ENCODE measurements around the gene KRABD2.

DNA sequence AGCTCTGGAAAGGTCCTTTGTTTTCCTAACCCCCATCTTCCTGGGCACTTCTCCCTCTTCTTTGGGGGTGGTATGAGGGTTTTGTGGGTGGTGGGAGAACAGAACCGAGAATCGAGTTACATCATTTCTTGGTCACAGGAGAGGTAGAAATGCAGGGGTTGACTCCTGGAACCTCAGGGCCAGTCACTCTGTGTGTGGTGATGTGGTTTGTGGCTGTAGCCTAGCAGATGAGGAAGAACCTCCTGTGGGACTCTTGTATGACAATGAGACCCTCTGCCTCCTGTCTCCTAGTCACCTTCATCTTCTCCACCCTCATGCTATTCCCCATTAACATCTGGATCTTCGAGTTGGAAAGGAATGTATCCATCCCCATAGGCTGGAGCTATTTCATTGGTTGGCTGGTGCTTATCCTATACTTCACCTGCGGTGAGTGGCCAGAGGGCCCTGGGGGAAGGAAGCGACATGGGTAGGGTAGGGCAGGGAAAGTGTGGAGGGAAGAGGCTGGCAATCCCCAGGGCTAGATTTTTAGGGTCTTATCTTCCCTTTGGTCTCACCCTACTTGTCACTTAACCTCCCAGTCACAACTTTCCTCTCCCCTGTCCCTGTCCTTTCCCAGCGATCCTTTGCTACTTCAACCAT lies 31.3 kb downstream of the KRABD2 start:
- TF ChIP-seq CTCF (IDR thresholded peaks at IDR 0.05) (no peak), EZH2 (IDR thresholded peaks at IDR 0.05; ENCODE audit: borderline replicate concordance, insufficient read depth, low read depth, low read length, poor library complexity, severe bottlenecking) (no peak)

Data from B cell (primary cell).